GM06990 (cell line): ENCODE results near the gene AFG1L.

Source experiments
- DNase-seq: peaks from one replicate; pipeline ENCODE4 v3.0.0-alpha.2; 2011; ENCODE audit not compliant: insufficient read length; ENCODE audit errors: extremely low read depth
- H3K27me3 ChIP-seq: replicated peaks from 2 replicates; pipeline ENCODE4 v1.6.0; 2011; ENCODE audit warnings: low read length; ENCODE audit not compliant: control insufficient read depth, insufficient read depth
- H3K36me3 ChIP-seq: 2 replicates; pipeline ENCODE4 v1.5.1; 2011; ENCODE audit warnings: low read length; ENCODE audit not compliant: control insufficient read depth, insufficient read depth
- H3K4me3 ChIP-seq: replicated peaks from 2 replicates; pipeline ENCODE4 v1.5.1; 2011; ENCODE audit warnings: low read depth, mild to moderate bottlenecking, control low read depth, low read length
- TF ChIP-seq, protein P1 (sequence below): IDR thresholded peaks from 2 replicates; pipeline ENCODE4 v1.5.1; 2011; ENCODE audit warnings: low read length, control low read depth, mild to moderate bottlenecking, inconsistent platforms; ENCODE audit not compliant: insufficient read depth, poor library complexity, severe bottlenecking

Gene AFG1L

GRCh38 chr6:108359901-108360882 lies 65.3 kb downstream of the AFG1L start:
- TF ChIP-seq, protein P1, sequence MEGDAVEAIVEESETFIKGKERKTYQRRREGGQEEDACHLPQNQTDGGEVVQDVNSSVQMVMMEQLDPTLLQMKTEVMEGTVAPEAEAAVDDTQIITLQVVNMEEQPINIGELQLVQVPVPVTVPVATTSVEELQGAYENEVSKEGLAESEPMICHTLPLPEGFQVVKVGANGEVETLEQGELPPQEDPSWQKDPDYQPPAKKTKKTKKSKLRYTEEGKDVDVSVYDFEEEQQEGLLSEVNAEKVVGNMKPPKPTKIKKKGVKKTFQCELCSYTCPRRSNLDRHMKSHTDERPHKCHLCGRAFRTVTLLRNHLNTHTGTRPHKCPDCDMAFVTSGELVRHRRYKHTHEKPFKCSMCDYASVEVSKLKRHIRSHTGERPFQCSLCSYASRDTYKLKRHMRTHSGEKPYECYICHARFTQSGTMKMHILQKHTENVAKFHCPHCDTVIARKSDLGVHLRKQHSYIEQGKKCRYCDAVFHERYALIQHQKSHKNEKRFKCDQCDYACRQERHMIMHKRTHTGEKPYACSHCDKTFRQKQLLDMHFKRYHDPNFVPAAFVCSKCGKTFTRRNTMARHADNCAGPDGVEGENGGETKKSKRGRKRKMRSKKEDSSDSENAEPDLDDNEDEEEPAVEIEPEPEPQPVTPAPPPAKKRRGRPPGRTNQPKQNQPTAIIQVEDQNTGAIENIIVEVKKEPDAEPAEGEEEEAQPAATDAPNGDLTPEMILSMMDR, result peak; percentile 30
- Histone ChIP-seq H3K36me3 (no peaks in the 10 kb centered on the region), H3K4me3 (no peak overlapping the region), H3K27me3 (no peaks in the 10 kb centered on the region)
- DNase-seq, result no peak

DNA sequence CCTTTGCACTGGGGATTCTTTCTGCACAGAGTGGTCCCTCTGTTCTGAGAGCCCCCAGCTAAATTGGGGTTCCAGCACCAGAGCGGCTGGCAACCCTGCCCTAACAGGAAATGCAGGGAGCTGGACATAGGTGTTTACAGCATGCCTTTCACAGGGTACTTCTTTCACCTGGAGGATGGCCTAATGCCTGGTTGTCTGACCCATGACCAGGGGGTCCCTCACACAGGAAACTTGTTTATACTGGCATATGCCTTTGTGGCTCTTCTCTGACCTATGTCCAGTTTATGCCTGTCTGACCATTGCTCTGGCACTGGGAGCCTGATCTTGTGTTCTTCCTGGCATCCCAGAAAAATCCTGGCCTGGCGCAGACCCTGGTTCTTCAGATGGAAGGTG lies 66.1 kb downstream of the AFG1L start:
- H3K27me3 ChIP-seq, result no peaks in the 10 kb centered on the region
- TF ChIP-seq, protein P1, result no peak
- no peak overlapping the region for H3K4me3 ChIP-seq
- DNase-seq, result no peak
- no peaks in the 10 kb centered on the region for H3K36me3 ChIP-seq

GRCh38 chr6:108361312-108361932 lies 66.6 kb downstream of the AFG1L start:
- no peaks in the 10 kb centered on the region for H3K27me3 ChIP-seq
- no peaks in the 10 kb centered on the region for H3K36me3 ChIP-seq
- no peak for DNase-seq
- no peak overlapping the region for H3K4me3 ChIP-seq
- TF ChIP-seq, protein P1, result no peak

DNA sequence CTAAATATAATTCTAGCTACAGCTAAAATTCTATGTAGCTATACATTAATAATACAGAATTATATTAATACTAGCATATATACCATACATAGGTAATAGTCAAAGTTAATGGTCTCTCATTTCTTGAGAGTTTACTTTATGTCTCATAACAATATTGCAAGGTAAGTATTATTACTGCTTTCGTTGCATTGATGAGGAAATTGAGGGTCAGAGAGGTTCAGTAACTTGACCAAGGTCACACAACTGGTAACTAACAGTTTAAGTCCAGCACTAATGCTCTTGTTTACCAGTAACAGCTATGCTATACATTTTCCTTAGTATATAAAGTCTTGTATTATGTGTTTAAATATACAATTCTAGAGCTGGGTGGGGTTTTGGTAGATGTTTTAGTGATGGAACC lies 67.6 kb downstream of the AFG1L start:
- TF ChIP-seq, protein P1, result no peak
- no peaks in the 10 kb centered on the region for H3K36me3 ChIP-seq
- H3K27me3 ChIP-seq, result no peaks in the 10 kb centered on the region
- H3K4me3 ChIP-seq, result no peak overlapping the region
- DNase-seq, result no peak

DNA sequence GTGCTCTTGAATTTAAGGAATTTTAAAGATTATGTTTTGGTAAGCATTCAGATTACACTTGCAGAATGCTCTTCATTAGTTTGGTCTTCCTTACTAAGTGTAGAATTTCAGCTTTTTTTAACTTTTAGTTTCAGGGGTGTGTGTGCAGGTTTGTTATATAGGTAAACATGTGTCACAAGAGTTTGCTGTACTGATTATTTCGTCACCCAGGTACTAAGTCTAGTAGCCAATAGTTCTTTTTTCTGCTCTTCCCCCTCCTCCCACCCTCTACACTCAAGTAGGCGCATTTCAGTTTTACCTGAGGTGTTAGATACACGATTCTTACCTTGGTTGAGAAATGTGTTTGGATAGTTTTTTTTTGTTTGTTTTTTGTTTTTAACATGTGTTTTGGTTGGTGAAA lies 68.3 kb downstream of the AFG1L start:
- H3K36me3 ChIP-seq, result no peaks in the 10 kb centered on the region
- no peak overlapping the region for H3K4me3 ChIP-seq
- no peak for DNase-seq
- TF ChIP-seq, protein P1, result no peak
- H3K27me3 ChIP-seq, result no peaks in the 10 kb centered on the region
